ENCODE results near the gene SEC24C.

DNA sequence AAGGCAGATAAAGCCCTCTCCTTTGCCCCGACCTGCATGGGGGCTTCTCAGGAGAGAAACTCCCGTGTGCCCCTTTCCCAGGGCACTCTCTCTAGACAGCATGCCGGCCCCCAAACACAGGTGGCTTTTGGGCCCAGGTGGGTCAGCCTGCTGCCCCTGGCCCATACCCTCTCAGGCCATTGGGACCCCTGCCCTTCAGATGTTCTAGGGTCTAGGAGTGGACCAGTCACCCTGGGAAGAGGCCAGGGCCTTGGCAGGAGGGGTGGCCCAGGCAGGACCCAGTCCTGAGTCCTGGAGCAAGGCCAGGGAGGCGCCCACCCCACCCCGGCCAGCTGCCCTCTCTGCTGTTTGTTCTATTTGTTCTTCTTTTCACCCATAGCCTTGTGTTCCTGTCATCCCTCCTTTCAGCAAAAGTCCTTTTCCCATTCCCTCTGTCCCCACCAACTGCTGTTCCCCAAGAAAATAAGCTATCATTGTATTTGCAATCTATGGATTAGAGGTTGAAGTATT, 9.3 kb upstream of the SEC24C start:
- TF ChIP-seq, protein P1, sequence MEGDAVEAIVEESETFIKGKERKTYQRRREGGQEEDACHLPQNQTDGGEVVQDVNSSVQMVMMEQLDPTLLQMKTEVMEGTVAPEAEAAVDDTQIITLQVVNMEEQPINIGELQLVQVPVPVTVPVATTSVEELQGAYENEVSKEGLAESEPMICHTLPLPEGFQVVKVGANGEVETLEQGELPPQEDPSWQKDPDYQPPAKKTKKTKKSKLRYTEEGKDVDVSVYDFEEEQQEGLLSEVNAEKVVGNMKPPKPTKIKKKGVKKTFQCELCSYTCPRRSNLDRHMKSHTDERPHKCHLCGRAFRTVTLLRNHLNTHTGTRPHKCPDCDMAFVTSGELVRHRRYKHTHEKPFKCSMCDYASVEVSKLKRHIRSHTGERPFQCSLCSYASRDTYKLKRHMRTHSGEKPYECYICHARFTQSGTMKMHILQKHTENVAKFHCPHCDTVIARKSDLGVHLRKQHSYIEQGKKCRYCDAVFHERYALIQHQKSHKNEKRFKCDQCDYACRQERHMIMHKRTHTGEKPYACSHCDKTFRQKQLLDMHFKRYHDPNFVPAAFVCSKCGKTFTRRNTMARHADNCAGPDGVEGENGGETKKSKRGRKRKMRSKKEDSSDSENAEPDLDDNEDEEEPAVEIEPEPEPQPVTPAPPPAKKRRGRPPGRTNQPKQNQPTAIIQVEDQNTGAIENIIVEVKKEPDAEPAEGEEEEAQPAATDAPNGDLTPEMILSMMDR (IDR thresholded peaks at IDR 0.05; ENCODE audit: poor library complexity) = no peak
- no peak for TF ChIP-seq EZH2 (IDR thresholded peaks at IDR 0.05; ENCODE audit: borderline replicate concordance)
